Parathyroid adenoma (tissue), 2 donors: ENCODE data around the gene AFAP1L2.

ENCODE experiments used
- H2AFZ ChIP-seq: fragments of 300-600 bp; sonication (generic); one replicate; pipeline ENCODE4 v1.7.0; 2017; ENCODE audit warnings: antibody characterized with exemption, mild to moderate bottlenecking
- H3K27ac ChIP-seq: fragments of 300-600 bp; sonication (generic); one replicate; pipeline ENCODE4 v1.7.0; 2017
- H3K27me3 ChIP-seq: fragments of 300-600 bp; sonication (generic); one replicate; pipeline ENCODE4 v1.7.0; 2017; ENCODE audit warnings: low read length; ENCODE audit not compliant: control insufficient read depth, insufficient read depth
- H3K36me3 ChIP-seq: fragments of 300-600 bp; sonication (generic); one replicate; pipeline ENCODE4 v1.7.0; 2017; ENCODE audit warnings: low read length; ENCODE audit not compliant: control insufficient read depth, insufficient read depth
- H3K4me1 ChIP-seq: fragments of 300-600 bp; sonication (generic); one replicate; pipeline ENCODE4 v1.7.0; 2017; ENCODE audit warnings: control low read depth
- H3K4me2 ChIP-seq: fragments of 300-600 bp; sonication (generic); one replicate; pipeline ENCODE4 v1.7.0; 2017; ENCODE audit warnings: low read length
- H3K4me3 ChIP-seq: fragments of 300-600 bp; sonication (generic); one replicate; pipeline ENCODE4 v1.7.0; 2017; ENCODE audit warnings: low read depth, low read length
- H3K79me2 ChIP-seq: fragments of 300-600 bp; sonication (generic); one replicate; pipeline ENCODE4 v1.7.0; 2017; ENCODE audit warnings: control low read depth
- H3K9ac ChIP-seq: fragments of 300-600 bp; sonication (generic); one replicate; pipeline ENCODE4 v1.7.0; 2017; ENCODE audit warnings: mild to moderate bottlenecking
- H3K9me3 ChIP-seq: fragments of 300-600 bp; sonication (generic); one replicate; pipeline ENCODE4 v1.7.0; 2017; ENCODE audit warnings: low read length; ENCODE audit not compliant: control insufficient read depth
- CTCF ChIP-seq: fragments of 300-600 bp; sonication (generic); IDR thresholded peaks from one replicate; pipeline ENCODE4 v1.7.0; 2017; ENCODE audit warnings: antibody characterized with exemption, mild to moderate bottlenecking
- donor health status: primary hyperparathyroidism.

AFAP1L2 gene

GRCh38 chr10:114359041-114359952 lies 45.0 kb downstream of the AFAP1L2 start:
- Histone ChIP-seq H3K4me3 (no peak overlapping the region), H2AFZ (no peak overlapping the region), H3K4me1 (peaks cover 79% of the 10 kb centered on the region), H3K27ac (peak overlapping the region; percentile 90), H3K9me3 (no peaks in the 10 kb centered on the region), H3K36me3 (no peaks in the 10 kb centered on the region), H3K27me3 (no peaks in the 10 kb centered on the region), H3K4me2 (no peak overlapping the region), H3K9ac (no peak overlapping the region), H3K79me2 (peaks cover 62% of the 10 kb centered on the region)
- no peak for TF ChIP-seq CTCF

- no peaks in the 10 kb centered on the region for H3K36me3 ChIP-seq
- H3K27ac ChIP-seq = peak overlapping the region; percentile 90
Observed at GRCh38 chr10:114357515-114357996, 46.7 kb downstream of the AFAP1L2 start.

GRCh38 chr10:114356751-114357514 lies 47.4 kb downstream of the AFAP1L2 start:
- no peaks in the 10 kb centered on the region for H3K27me3 ChIP-seq
- peak overlapping the region; percentile 90 for H3K27ac ChIP-seq
- no peak overlapping the region for H3K4me3 ChIP-seq
- no peaks in the 10 kb centered on the region for H3K9me3 ChIP-seq
- H3K4me1 ChIP-seq = peaks cover 76% of the 10 kb centered on the region
- H3K4me2 ChIP-seq = peak overlapping the region; percentile 35
- TF ChIP-seq CTCF = no peak
- H3K36me3 ChIP-seq = no peaks in the 10 kb centered on the region
- no peak overlapping the region for H3K9ac ChIP-seq
- peaks cover 57% of the 10 kb centered on the region for H3K79me2 ChIP-seq
- no peak overlapping the region for H2AFZ ChIP-seq

More at GRCh38 chr10:114357515-114357996, 46.7 kb downstream of the AFAP1L2 start:
- H3K27me3 ChIP-seq = no peaks in the 10 kb centered on the region
- TF ChIP-seq CTCF = no peak
- peak overlapping the region; percentile 35 for H3K4me2 ChIP-seq
- no peaks in the 10 kb centered on the region for H3K9me3 ChIP-seq
- H3K4me3 ChIP-seq = no peak overlapping the region
- peaks cover 62% of the 10 kb centered on the region for H3K79me2 ChIP-seq
- H2AFZ ChIP-seq = no peak overlapping the region
- H3K9ac ChIP-seq = no peak overlapping the region
- peaks cover 81% of the 10 kb centered on the region for H3K4me1 ChIP-seq

- H3K79me2 ChIP-seq = peaks cover 49% of the 10 kb centered on the region
- no peaks in the 10 kb centered on the region for H3K36me3 ChIP-seq
- H3K27me3 ChIP-seq = no peaks in the 10 kb centered on the region
- no peaks in the 10 kb centered on the region for H3K9me3 ChIP-seq
- no peak for TF ChIP-seq CTCF
- H3K4me2 ChIP-seq = no peak overlapping the region
- H3K4me1 ChIP-seq = peaks cover 77% of the 10 kb centered on the region
- H2AFZ ChIP-seq = no peak overlapping the region
- H3K4me3 ChIP-seq = no peak overlapping the region
- peak overlapping the region; percentile 90 for H3K27ac ChIP-seq
- no peak overlapping the region for H3K9ac ChIP-seq
Observed at GRCh38 chr10:114356126-114356525, 48.2 kb downstream of the AFAP1L2 start.
